Tongue (tissue), 2 donors: ENCODE data around the gene NFASC. TPM values are rescaled to one million over a fixed set of nuclear protein-coding genes. Genes with fewer than 3 reads are reported as not detected.

Experiments used
- DNase-seq: peaks from one replicate; pipeline ENCODE4 v3.0.0-alpha.2; 2015
- total RNA-seq: library from RNA; depleted of rRNA; stranded (reverse); fragments of >200 nt; gene quantifications from one replicate; pipeline ENCODE4 v1.2.3, GENCODE V29; 2014

Gene NFASC
- total RNA-seq, 1 donor from 2014 or later = 4.4 TPM

- no peak for DNase-seq
Measured at GRCh38 chr1:204960306-204961125, 89.9 kb downstream of the NFASC start.

- no peak for DNase-seq
Measured at GRCh38 chr1:204961765-204962419, 91.2 kb downstream of the NFASC start.

- DNase-seq = no peak
Measured at GRCh38 chr1:204962742-204963632, 92.3 kb downstream of the NFASC start.

GRCh38 chr1:204967451-204967850 lies 96.8 kb downstream of the NFASC start:
- DNase-seq = no peak

- DNase-seq = no peak
Measured at GRCh38 chr1:204968135-204968534, 97.5 kb downstream of the NFASC start.

- no peak for DNase-seq
Measured at GRCh38 chr1:204968951-204969350, 98.3 kb downstream of the NFASC start.

- DNase-seq = no peak
Measured at GRCh38 chr1:204970937-204971336, 100.3 kb downstream of the NFASC start.

GRCh38 chr1:204971517-204972336 lies 101.1 kb downstream of the NFASC start:
- DNase-seq = no peak

GRCh38 chr1:204972426-204972825 lies 101.8 kb downstream of the NFASC start:
- no peak for DNase-seq

GRCh38 chr1:204973449-204973848 lies 102.8 kb downstream of the NFASC start:
- no peak for DNase-seq

- no peak for DNase-seq
Measured at GRCh38 chr1:204974327-204974726, 103.7 kb downstream of the NFASC start.

GRCh38 chr1:204975021-204975420 lies 104.4 kb downstream of the NFASC start:
- no peak for DNase-seq

- peak; percentile 78 for DNase-seq
Measured at GRCh38 chr1:204975568-204976235, 105.0 kb downstream of the NFASC start.

- no peak for DNase-seq
Measured at GRCh38 chr1:204976646-204977045, 106.0 kb downstream of the NFASC start.

GRCh38 chr1:204977318-204977717 lies 106.7 kb downstream of the NFASC start:
- no peak for DNase-seq

- no peak for DNase-seq
Measured at GRCh38 chr1:204978782-204979181, 108.1 kb downstream of the NFASC start.

GRCh38 chr1:204979306-204979705 lies 108.6 kb downstream of the NFASC start:
- DNase-seq = no peak

- DNase-seq = no peak
Measured at GRCh38 chr1:204979891-204980649, 109.4 kb downstream of the NFASC start.

GRCh38 chr1:204980840-204981405 lies 110.3 kb downstream of the NFASC start:
- DNase-seq = no peak

- no peak for DNase-seq
Measured at GRCh38 chr1:204983136-204983535, 112.5 kb downstream of the NFASC start.
